M059J (cell line): ENCODE results near the gene KHDC3L. TPM values are rescaled to one million over a fixed set of nuclear protein-coding genes. Genes with fewer than 3 reads are reported as not detected.

Experiments
- DNase-seq: peaks from one replicate; pipeline ENCODE4 v3.0.0-alpha.2; 2012; ENCODE audit warnings: low read depth
- total RNA-seq: library from RNA; depleted of rRNA; stranded (reverse); fragments of >200 nt; shearing (Covaris generic); gene quantifications from 2 replicates; pipeline ENCODE4 v1.2.3, GENCODE V29; 2014; rRNA removed

Gene KHDC3L
- 0.22 TPM in 1 of 2 replicates, not detected in the other for total RNA-seq

- no peak for DNase-seq
Observed at GRCh38 chr6:73362358-73362757, at the start of gene KHDC3L. Gene KHDC3L (plus strand): TSS chr6:73362658. CDS start chr6:73362730, 72 bp downstream.

GRCh38 chr6:73314577-73315492, 47.6 kb upstream of the KHDC3L start:
- DNase-seq, result no peak

- DNase-seq, result no peak
Observed at GRCh38 chr6:73323323-73323722, 39.1 kb upstream of the KHDC3L start.

GRCh38 chr6:73325656-73326055, 36.8 kb upstream of the KHDC3L start:
- no peak for DNase-seq

- DNase-seq, result no peak
Observed at GRCh38 chr6:73328790-73329189, 33.7 kb upstream of the KHDC3L start.

GRCh38 chr6:73329201-73329600, 33.3 kb upstream of the KHDC3L start:
- DNase-seq, result no peak

- DNase-seq, result peak; percentile 59
Observed at GRCh38 chr6:73339340-73339739, 23.1 kb upstream of the KHDC3L start.

GRCh38 chr6:73340048-73340447, 22.4 kb upstream of the KHDC3L start:
- peak; percentile 35 for DNase-seq

GRCh38 chr6:73341335-73341734, 21.1 kb upstream of the KHDC3L start:
- no peak for DNase-seq

GRCh38 chr6:73342174-73342573, 20.3 kb upstream of the KHDC3L start:
- no peak for DNase-seq

- no peak for DNase-seq
Observed at GRCh38 chr6:73343164-73343563, 19.3 kb upstream of the KHDC3L start.

GRCh38 chr6:73348550-73349204, 13.8 kb upstream of the KHDC3L start:
- DNase-seq, result no peak

GRCh38 chr6:73349311-73349710, 13.1 kb upstream of the KHDC3L start:
- DNase-seq, result no peak

GRCh38 chr6:73353636-73354593, 8.5 kb upstream of the KHDC3L start, which contains the start of gene DPPA5:
Gene DPPA5 (minus strand): TSS chr6:73354276. CDS start chr6:73354225, 51 bp downstream.
- no peak for DNase-seq

GRCh38 chr6:73362869-73363536, 545 bp downstream of the KHDC3L start:
- DNase-seq, result no peak

- no peak for DNase-seq
Observed at GRCh38 chr6:73363537-73363875, 1.0 kb downstream of the KHDC3L start.

GRCh38 chr6:73364121-73364520, 1.7 kb downstream of the KHDC3L start:
- no peak for DNase-seq

GRCh38 chr6:73364549-73364948, 2.1 kb downstream of the KHDC3L start:
- DNase-seq, result no peak

- DNase-seq, result no peak
Observed at GRCh38 chr6:73367761-73368355, 5.4 kb downstream of the KHDC3L start.

GRCh38 chr6:73368675-73369074, 6.2 kb downstream of the KHDC3L start:
- DNase-seq, result no peak

GRCh38 chr6:73369157-73369556, 6.7 kb downstream of the KHDC3L start:
- DNase-seq, result no peak
